Calu3 (cell line): ENCODE measurements around the gene LGR6. TPM values are rescaled to one million over a fixed set of nuclear protein-coding genes. Genes with fewer than 3 reads are reported as not detected.

Experiments
- BruUV-seq: library from RNA; stranded (reverse); fragments of 400-500 nt; replicated peaks from 2 replicates; lab custom pipeline; 2021; lab: Mats Ljungman, UMichigan
- CTCF ChIA-PET: fragments of 300-600 bp; sonication (Branson Sonifier 250); formaldehyde crosslinking; loops from one replicate; lab custom pipeline; 2022; ENCODE audit warnings: antibody characterized with exemption; lab: Charles Lee
- DNase-seq: peaks from one replicate; pipeline ENCODE4 v3.0.0; 2022
- H3K27ac Mint-ChIP-seq: one replicate; pipeline ENCODE4 v1.8.0; 2022; ENCODE audit warnings: mixed read lengths; ENCODE audit not compliant: unreplicated experiment
- H3K27me3 Mint-ChIP-seq: one replicate; pipeline ENCODE4 v1.8.0; 2022; ENCODE audit warnings: mixed read lengths; ENCODE audit not compliant: unreplicated experiment
- H3K36me3 Mint-ChIP-seq: one replicate; pipeline ENCODE4 v1.8.0; 2022; ENCODE audit warnings: mild to moderate bottlenecking, moderate library complexity, mixed read lengths; ENCODE audit not compliant: insufficient read depth, unreplicated experiment
- H3K4me1 Mint-ChIP-seq: one replicate; pipeline ENCODE4 v1.8.0; 2022; ENCODE audit warnings: mild to moderate bottlenecking, low read depth, mixed read lengths; ENCODE audit not compliant: unreplicated experiment
- H3K4me3 Mint-ChIP-seq: one replicate; pipeline ENCODE4 v1.8.0; 2022; ENCODE audit warnings: mild to moderate bottlenecking, low read depth, moderate library complexity, mixed read lengths; ENCODE audit not compliant: unreplicated experiment
- H3K9me3 Mint-ChIP-seq: one replicate; pipeline ENCODE4 v1.8.0; 2022; ENCODE audit warnings: low read depth, mixed read lengths; ENCODE audit not compliant: unreplicated experiment
- CTCF ChIP-seq: fragments of 200-600 bp; IDR thresholded peaks from one replicate; pipeline ENCODE4 v1.8.0; 2022; ENCODE audit warnings: antibody characterized with exemption; ENCODE audit not compliant: unreplicated experiment
- intact Hi-C: fragments of 100-400 bp; cut with micrococcal nuclease; formaldehyde crosslinking; loops from one replicate; pipeline ENCODE4 v1.10.0; 2022; ENCODE audit not compliant: unreplicated experiment
- total RNA-seq: library from RNA; stranded (reverse); gene quantifications from 2 replicates; pipeline ENCODE4 v1.2.3, GENCODE V29; 2022

The LGR6 gene
- total RNA-seq, 1 experiment from 2014 or later = not detected

- DNase-seq = no peak
- no peaks in the 10 kb centered on the region for H3K9me3 Mint-ChIP-seq
- no TSS peak for BruUV-seq
- no peaks in the 10 kb centered on the region for H3K4me1 Mint-ChIP-seq
- no peak for TF ChIP-seq CTCF
- CTCF ChIA-PET = interaction anchor here (0.6 kb wide), 1 partner anchor 123 kb away, joined by 3 read pairs; no protein-coding TSS in a partner anchor
- peaks cover 21% of the 10 kb centered on the region for H3K36me3 Mint-ChIP-seq
- H3K4me3 Mint-ChIP-seq = no peak overlapping the region
- H3K27me3 Mint-ChIP-seq = no peaks in the 10 kb centered on the region
- intact Hi-C loops = no loop called here
- H3K27ac Mint-ChIP-seq = no peak overlapping the region
These were observed 140.3 kb downstream of the LGR6 start for GRCh38 chr1:202333861-202334260.

GRCh38 chr1:202343652-202344349 lies 150.2 kb downstream of the LGR6 start:
- peak; percentile 21 for DNase-seq
- Mint-ChIP-seq H3K4me3 (peak overlapping the region; percentile 17), H3K9me3 (no peaks in the 10 kb centered on the region), H3K27me3 (no peaks in the 10 kb centered on the region), H3K27ac (no peak overlapping the region), H3K36me3 (peaks cover 26% of the 10 kb centered on the region), H3K4me1 (peaks cover 33% of the 10 kb centered on the region)
- CTCF ChIA-PET = interaction anchor here (0.6 to 1.2 kb wide), 3 partner anchors 11 to 1257 kb away, joined by 3 to 5 read pairs (median 5); no protein-coding TSS in a partner anchor
- TF ChIP-seq CTCF = peak; percentile 59
- no TSS peak for BruUV-seq
- intact Hi-C loops = loop anchor here (2.0 to 5.0 kb wide), 2 partner anchors 228 to 375 kb away; no protein-coding TSS in a partner anchor

GRCh38 chr1:202348005-202348508 lies 154.5 kb downstream of the LGR6 start:
- TF ChIP-seq CTCF = no peak
- intact Hi-C loops = loop anchor here (5.0 kb wide), 1 partner anchor 109 kb away; no protein-coding TSS in a partner anchor
- Mint-ChIP-seq H3K9me3 (no peaks in the 10 kb centered on the region), H3K4me3 (peak overlapping the region; percentile 96), H3K27ac (peak overlapping the region; percentile 81), H3K27me3 (no peaks in the 10 kb centered on the region), H3K36me3 (peaks cover 19% of the 10 kb centered on the region), H3K4me1 (peaks cover 36% of the 10 kb centered on the region)
- BruUV-seq = no TSS peak
- CTCF ChIA-PET = interaction anchor here (0.7 to 1.2 kb wide), 2 partner anchors 160 to 447 kb away, joined by 3 read pairs; no protein-coding TSS in a partner anchor
- no peak for DNase-seq

GRCh38 chr1:202348509-202349205 lies 155.1 kb downstream of the LGR6 start, which contains the start of gene PPP1R12B:
PPP1R12B (plus strand) TSS chr1:202348699; CDS start chr1:202348852, 153 bp downstream.
- no peak for TF ChIP-seq CTCF
- Mint-ChIP-seq H3K4me3 (peak within 1 kb of the TSS; percentile 96), H3K27me3 (no peaks in the 10 kb centered on the region), H3K27ac (peak within 1 kb of the TSS; percentile 81), H3K9me3 (no peaks in the 10 kb centered on the region), H3K4me1 (peaks cover 36% of the 10 kb centered on the region), H3K36me3 (peaks cover 19% of the 10 kb centered on the region)
- peak; percentile 98 for DNase-seq
- intact Hi-C loops = loop anchor here (5.0 kb wide), 1 partner anchor 109 kb away; no protein-coding TSS in a partner anchor
- CTCF ChIA-PET = interaction anchor here (0.7 to 1.2 kb wide), 2 partner anchors 161 to 448 kb away, joined by 3 read pairs; no protein-coding TSS in a partner anchor
- BruUV-seq = no TSS peak
